Measurements from ENCODE around the gene C1RL.
"Not testable (repeated sequence)": the region's sequence is repeated elsewhere in the genome, so short reads cannot be mapped to it uniquely, and the experiment has no call there.

C1RL gene

DNA sequence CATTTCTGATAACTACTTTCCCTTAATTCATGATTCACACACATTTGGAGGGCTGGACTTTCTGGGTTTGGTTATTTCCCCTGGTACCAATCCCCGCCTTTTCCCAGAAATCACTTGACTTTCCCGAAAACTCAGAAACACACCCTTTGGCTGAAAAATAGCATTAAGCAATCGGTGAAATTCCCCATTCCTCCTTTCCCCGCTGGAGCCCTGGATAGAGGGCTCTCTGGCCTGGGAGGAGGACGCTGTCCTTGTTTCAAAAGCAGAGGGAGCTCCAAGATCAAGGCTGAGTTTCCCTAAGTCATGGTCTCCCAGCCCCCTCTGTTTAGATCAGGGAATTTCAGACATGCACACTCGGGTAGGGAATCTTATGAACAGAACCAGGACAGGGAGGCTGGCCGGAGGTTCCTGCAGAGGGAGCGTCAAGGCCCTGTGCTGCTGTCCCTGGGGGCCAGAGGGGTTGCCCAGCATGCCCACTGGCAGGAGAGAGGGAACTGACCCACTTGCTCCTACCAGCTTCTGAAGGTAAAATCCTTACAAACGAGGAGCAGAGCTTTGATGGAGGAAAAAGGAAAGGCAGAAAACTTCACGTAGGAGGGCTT, 48.6 kb downstream of the C1RL start, which contains the start of gene C1S:
C1S (plus strand) TSS at position 366 of the 602 bp plus-strand sequence. CDS start 1,195 bp downstream, outside the sequence.
- no peak for DNase-seq

DNA sequence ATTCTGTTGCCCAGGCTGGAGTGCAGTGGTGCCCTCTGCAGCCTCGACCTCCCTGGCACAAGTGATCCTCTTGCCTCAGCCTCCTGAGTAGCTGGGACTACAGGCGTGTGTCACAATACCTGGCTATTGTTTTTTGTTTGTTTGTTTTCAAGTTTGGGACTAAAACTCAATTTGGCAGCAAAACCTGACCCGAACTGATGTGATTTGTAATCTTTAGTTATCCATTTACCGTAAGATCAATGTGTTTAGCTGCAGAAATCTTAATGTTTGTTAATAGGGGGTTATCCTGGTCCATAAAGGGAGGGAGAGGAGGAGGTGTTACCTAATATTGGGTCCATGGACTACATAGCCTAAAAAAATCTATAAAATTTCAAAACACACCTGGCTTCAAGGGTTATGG, 49.2 kb downstream of the C1RL start:
- no peak for DNase-seq

DNA sequence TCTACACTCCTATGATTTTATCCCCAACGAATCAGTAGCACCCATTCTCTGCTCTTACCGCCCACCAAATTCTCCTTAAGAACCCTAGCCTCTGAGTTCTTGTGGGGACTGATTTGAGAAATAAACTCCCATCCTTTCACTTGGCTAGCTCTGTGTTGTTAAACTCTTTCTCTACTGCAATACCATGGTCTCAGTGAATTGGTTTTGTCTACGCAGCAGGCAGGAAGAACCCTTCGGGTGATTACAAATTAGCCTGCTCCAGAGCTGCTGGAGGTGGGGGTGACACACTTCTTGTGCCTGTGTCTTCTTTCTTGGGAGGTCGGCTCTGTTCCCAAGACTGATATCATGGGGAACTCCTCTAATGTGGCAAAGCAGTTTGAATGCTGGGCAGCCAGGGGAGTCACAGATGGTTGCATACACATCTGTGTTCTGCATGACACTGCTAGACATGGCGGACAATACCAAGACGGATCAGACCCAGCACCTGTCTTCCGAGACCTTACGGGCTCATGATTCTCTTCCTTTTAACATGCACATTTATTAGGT, 50.1 kb downstream of the C1RL start:
- DNase-seq, result no peak

DNA sequence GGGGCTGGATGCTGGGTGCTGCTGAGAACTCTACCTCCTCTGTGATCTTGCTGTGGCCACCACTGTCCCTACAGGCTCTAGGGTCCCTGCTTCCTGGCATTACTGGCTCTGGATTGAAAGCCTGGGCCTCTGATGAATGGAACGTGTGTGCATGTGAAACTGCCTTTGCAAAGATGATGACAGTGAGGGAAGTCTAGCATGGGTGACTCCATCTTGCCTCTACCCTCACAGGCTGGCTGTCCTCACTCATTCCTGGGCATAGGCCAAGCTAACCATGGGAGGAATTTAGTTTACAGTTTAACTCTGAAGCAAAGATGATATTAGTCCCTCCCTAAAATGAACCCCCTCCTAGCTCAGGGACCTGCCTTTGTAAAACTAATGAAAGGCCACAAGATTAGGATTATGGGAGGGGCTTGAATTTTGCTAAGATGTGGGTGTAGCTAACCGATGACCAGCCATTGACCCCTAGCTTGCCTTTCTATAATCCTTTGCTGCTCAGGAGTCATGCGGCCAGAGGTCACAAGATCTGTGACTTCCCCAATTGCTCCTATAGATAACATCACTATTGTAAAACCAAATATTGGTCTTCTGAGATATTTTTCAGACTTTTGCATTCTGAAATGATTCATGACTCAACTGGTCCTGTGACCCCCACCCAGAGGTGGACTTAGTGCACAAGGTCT, 50.7 kb downstream of the C1RL start:
- DNase-seq, result no peak

DNA sequence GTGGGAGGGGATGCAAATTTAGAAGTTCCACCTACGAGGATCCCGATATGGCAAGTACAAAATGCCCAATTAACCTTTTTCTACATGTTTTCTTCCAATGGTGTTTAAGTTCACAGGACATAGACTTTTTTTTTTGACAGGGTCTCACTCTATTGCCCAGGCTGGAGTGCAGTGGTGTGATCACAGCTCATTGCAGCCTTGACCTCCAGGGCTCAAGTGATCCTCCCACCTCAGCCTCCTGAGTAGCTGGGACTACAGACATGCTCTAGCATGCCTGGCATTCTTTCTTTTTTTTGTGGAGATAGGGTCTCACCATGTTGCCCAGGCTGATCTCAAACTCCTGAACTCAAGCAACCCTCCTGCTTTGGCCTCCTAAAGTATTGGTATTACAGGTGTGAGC, 53.3 kb downstream of the C1RL start:
- not testable (repeated sequence) for DNase-seq

DNA sequence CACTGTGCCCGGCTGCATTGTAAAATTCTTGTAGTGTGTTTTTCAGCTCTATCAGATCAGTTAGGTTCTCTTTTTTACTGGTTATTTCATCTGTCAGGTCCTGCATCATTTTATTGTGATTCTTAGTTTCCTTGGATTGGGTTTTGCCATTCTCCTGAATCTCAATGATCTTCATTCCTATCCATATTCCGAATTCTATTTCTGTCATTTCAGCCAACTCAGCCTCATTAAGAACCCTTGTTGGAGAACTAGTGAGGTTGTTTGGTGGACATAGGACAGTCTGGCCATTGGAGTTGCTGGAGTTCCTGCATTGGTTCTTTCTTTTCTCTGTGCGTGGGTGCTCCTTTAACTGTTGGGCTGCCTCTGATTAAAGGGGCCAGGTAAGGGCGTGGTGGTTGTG, 54.1 kb downstream of the C1RL start:
- no peak for DNase-seq

DNA sequence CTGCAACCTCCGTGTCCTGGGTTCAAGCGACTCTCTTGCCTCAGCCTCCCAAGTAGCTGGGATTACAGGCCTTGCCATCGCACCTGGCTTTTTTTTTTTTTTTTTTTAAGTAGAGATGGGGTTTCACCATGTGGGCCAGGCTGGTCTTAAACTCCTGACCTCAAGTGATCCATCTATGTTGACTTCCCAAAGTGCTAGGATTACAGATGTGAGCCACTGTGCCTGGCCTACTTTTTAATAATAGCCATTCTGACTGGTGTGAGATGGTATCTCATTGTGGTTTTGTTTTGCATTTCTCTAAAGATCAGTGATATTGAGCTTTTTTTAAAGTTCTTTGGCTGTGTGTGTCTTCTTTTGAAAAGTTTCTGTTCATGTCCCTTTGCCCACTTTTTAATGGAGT, 59.0 kb downstream of the C1RL start:
- not testable (repeated sequence) for DNase-seq

DNA sequence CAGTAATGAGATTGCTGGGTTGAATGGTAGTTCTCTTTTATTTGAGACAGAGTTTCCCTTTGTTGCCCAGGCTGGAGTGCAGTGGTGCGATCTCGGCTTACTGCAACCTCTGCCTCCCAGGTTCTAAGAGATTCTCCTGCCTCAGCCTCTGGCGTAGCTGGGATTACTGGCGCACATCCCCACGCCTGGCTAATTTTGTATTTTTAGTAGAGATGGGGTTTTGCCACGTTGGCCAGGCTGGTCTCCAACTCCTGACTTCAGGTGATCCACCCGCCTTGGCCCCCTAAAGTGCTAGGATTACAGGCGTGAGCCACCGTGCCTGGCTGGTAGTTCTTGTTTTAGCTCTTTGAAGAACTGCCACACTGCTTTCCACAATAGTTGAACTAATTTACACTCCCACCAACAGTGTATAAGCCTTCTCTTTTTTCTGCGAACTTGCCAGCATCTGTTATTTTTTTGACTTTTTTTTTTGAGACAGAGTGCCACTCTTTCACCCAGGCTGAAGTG, 59.5 kb downstream of the C1RL start:
- not testable (repeated sequence) for DNase-seq

DNA sequence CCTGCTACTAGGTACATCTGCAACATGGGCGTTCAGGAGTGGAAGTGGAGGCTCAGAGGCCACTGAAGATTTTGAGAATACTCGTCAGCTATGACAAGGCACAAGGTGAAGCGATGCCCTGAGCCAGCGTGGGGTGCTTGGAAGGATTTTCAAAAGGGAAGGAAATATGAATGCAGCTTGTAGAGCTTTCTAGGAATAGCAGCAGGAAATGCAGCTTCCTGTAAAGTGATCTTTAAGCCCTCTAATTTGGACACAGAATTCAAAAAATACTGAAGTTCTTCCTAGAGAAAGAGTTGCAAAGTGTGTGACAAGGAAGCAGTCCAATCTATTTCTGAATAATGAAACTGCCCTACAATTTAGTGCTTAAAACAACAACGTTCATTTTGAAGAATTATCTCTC, 61.7 kb downstream of the C1RL start:
- peak in 1 of 2 donors; percentile 29 for DNase-seq

DNA sequence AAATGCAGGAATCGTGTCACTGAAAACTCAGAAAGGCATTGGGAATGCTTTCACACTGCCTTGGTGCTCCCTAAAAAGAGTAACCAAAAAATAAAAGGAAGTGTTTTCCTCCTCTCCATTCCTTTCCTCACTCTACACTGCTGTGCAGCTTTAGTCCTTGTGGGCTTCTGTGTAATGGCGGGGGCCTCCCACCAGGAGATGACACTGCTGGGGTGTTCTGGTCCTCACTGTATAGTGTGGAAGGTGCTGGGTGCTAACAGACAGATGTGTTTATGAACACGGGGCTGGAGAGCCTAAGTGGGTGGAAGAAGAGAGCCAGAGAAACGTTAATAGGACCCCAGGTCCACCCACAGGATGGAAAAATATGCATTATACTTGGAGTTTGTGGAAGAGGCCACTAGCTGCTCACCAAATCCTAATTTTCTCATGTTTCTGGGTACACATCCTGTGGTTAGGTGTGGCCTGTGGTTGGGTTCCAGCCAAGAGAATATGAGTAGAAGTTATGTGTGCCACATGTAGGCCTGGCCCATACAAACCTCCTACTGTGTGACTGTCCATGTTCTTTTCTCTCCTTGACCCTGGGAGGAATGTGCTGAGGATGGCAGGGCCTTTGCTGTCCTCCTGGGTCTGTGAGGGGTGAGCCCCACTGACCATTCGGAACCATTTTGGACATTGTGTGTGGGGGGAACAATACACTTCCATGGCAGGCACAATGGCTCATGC, 62.5 kb downstream of the C1RL start:
- no peak for DNase-seq

DNA sequence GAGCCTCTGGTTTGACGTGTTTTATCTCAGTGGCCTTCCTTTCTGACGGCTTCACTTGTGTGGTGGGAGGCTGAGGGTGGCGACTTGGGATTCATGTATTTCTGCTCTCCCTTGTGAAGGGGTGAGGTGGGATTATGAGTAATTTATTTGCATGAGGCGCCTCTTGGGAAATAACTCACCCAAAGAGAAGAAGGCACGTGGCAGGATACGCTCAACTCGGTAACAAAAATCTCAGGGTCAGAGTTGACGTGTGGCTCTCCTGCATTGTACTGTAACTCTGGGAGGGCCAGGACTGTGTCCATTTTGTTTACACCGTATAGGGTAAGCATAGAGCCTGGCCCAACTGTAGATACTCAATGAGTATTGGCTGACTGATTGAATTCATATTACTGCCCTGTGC, 63.1 kb downstream of the C1RL start:
- DNase-seq, result no peak
